SIG-M5 treated with dmso at 0.1 percent for 504 hours (cell line): ENCODE results near the gene AGBL1.
"Not testable (repeated sequence)": the region's sequence is repeated elsewhere in the genome, so short reads cannot be mapped to it uniquely, and the experiment has no call there.

Source experiments
- DNase-seq: peaks from one replicate; lab custom pipeline; 2025; ENCODE audit not compliant: unreplicated experiment; lab: John Stamatoyannopoulos, UW

The AGBL1 gene

DNA sequence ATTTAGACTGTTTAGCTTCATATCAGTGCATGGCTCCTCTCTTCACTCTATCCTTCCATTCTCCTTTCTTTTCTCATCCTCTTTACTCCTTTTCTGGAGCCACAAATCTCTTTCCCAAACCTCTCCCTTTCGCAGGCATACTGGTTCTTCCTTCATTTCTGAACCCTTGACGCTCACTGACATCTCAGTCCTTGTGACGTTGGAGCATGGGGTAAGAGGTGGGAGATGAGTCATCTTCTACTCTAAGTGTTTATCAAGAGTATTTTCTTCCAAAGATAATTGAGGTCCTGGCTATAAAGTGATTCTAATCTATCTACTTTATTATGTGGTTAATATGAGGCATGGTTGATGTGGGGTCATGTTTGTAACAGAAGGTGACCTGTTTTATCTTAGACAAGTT is 414.2 kb downstream of the AGBL1 start:
- no peak for DNase-seq

DNA sequence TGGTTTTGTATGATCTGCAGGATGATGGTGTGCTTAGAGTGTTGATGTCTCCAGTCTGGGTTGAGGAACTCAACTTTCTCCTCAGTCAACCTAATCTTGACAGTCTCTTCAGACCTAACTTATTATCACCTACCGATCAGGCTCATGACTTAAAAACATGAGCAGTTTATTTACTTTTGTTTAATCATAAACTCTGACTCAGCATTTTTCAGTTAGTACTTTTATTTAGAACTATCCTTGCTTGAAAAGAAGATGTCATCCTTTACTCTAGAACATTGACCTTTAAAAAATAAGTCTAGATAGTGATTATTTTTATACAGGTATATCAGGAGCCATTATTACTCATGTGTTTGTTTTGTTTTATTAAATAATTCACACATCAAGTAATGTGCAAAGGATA is 414.8 kb downstream of the AGBL1 start:
- DNase-seq: no peak

DNA sequence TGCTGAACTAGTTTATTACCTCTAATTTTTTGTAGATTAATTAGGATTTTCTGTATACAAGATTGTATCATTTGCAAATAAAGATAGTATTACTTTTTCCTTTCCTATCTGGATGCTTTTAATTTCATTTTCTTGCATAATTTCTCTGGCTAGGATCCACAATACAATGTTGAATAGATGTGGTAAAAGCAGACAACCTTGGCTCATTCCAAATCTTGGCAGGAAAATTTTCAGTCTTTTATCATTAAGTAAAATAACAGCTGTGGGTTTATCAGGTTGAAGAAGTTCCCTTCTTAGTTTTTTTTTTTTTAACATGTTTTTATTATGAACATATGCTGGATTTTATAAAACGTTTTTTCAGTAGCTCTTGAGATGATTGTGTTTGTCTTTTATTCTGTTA is 422.6 kb downstream of the AGBL1 start:
- DNase-seq: no peak

DNA sequence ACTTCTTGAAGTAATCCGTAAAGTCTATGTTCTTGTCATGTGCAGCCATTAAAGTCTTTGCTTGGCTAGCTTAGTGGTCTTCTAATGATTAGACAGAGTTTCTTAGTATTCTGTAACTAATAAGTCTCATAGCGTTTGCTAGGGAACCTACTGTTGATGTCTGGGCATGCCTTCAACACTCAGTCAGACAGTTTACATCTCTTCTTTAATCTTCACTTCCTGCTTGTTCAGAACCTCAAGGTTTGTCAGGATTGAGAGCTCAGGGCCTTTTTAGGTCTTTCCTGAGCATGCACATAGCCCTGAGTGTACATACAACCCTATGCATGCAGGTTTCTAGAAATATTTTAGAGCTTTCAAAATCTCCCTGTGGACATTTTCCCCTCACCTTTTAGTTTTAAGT is 426.3 kb downstream of the AGBL1 start:
- no peak for DNase-seq

DNA sequence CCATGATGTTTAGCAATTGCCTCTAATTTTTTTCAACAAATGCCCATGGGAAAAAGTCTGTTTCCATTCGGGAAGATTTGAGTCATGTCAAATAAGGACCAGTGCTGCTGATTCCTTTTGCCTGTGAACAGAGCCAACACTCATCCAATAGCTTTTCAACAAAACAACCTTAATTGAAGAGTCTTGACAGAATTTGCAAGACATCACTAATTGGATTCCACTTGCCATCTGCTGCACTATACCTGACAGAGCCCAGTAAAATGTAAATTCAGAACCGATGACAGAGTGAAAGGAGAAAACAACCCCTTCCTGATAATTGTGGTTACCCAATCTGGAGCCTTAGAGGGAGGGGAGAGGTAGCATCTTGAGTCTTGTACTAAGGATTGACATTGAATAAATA is 426.7 kb downstream of the AGBL1 start:
- DNase-seq: no peak

DNA sequence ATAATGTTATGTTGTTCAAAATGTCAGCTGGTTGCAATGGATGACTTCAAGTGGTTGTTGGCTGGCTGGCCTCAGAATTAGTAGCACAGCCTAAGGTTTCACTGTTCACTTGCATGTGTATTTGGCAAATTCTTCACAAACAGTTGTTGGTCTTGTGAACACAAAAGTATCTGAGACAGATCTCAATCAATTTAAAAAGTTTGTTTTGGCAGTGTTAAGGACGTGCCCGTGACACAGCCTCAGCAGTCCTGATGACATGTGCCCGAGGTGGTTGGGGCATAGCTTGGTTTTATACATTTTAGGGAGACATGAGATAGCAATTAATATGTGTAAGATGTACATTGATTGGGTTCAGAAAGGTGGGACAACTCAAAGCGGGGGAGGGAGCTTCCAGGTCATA is 436.0 kb downstream of the AGBL1 start:
- DNase-seq: no peak

DNA sequence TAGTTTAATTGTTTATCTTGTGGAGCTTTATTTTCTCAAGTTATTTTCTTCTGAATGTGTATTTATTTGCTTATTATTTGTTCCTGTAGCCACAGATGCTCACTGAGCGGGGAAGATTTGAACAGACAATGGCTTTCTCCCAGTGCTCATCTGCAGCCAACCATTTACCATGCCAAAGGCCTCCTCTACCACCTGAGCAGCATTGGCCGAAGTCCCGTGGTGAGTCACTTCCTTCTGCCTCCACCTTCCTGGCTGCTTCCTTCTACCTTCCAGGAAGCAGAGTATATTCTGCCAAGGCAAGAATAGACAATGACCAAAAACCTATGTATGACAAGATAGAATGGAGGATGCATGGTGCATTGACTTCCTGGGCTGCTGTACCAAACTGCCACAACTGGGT is 443.1 kb downstream of the AGBL1 start:
- DNase-seq: no peak

DNA sequence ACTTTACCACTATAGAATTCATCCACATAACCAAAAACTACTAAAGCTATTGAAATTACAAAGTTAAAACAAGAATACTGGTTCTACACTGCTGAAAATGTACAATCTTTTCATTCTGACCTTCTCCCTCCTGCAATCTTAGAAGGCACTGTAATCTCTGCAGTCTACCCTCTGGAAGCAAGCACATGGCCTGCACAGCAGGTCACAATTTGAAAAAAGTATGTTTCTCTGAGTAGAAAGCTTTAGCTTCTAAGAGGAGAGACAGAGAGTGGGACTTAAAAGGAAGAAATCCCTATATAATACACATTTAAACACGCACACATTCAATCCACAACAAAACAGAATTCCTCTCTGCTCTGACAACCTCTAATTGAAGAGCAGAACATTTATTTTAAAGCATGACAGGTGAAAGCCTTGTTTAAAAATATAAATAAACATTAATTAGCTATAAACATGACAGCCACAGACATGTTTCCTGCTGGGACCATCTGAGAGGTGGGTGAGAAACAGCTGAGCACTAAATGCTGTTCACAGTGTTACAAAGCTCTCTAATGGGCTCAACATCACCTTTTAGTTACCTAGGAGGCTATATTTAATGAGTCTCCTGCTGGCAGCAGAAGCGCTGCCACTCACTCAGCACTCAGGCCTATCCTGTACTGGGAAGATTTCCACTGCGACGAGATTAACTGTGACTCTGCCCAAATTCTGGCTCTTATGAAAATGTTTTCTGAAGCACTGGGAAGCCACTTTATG is 447.4 kb downstream of the AGBL1 start:
- no peak for DNase-seq

DNA sequence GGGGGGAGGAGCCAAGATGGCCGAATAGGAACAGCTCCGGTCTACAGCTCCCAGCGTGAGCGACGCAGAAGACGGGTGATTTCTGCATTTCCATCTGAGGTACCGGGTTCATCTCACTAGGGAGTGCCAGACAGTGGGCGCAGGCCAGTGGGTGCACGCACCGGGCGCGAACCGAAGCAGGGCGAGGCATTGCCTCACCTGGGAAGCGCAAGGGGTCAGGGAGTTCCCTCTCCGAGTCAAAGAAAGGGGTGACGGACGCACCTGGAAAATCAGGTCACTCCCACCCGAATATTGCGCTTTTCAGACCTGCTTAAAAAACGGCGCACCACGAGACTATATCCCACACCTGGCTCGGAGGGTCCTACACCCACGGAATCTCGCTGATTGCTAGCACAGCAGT is 448.4 kb downstream of the AGBL1 start:
- not testable (repeated sequence) for DNase-seq

DNA sequence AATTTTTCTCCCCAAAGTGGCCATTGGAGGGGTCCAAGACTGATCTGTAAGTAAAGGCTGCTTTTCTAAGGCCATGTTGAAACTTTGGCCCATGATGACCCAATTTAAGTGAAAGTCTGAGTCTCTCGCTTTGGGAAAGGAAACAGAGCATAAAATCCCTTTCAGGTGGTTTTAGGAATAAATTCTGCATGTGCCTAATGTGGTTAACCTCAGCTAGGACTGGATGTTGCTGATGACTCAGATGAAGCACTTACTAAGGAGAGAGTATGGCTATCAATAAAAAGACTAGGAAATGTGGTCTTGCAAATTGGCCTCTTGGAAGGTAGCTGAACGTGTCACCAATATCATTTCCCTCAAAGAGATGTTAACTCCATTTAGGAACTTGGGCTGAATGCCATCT is 458.5 kb downstream of the AGBL1 start:
- DNase-seq: no peak

DNA sequence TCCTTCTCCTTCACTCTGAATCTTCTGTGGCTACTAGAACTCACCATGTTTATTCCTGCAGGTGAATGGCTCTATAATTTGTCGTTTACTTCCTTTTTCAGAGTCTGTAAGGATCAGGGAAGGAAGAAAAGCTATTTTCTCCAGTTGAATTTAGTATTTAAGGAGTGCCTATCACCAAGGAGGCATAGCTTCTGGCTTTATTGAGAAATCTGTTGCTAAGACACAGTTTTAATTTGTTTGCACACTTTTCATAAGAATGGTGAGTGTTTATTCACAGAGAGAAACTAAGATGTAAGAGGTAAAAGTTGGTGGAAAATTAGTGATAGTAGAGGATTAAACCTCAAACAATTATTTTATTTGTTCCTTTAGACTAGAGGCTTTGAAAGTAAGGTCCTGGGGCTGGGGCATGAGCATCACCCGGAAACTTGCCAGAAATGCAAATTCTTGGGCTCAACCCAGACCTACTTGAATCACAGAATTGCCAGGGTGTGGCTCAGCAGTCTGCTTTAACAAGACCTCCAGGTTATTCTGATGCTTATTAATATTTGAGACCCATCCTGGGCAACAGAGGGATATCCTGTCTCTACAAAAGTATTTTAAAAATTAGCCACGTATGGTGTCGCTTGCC is 461.3 kb downstream of the AGBL1 start:
- DNase-seq: no peak

DNA sequence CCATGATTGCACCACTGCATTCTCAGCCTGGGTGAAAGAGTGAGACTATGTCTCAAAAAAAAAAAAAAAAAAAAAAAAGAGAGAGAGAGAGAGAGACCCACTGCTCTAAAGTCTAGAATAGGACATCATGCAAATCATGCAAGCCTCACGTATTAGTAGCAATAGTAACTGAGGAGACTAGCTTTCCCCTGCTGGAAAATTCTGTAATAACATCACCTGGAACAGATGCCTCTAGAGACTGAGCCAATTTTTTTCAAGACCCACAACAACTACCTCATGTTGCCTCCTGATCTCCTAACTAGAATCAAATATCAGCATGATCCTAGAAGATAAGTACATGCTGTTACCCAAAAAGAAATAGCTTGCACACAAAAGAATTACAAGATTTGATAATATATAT is 461.9 kb downstream of the AGBL1 start:
- no peak for DNase-seq

DNA sequence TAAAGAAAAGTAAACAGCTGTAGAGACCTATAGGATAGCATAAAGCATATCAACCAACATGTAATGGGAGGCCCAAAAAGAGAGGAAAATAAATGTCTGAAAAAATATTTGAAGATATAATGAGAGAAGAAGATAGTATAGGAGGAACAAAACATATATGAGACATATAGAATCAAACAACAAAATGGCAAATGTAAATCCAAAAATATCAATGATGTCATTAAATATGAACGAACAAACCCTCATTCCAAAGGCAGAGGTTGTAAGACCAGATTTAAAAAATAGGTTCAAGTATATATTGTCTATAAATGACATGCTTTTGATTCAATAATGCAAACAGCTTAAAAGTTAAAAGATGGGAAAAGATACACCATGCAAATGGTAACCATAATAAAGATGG is 470.4 kb downstream of the AGBL1 start:
- no peak for DNase-seq

DNA sequence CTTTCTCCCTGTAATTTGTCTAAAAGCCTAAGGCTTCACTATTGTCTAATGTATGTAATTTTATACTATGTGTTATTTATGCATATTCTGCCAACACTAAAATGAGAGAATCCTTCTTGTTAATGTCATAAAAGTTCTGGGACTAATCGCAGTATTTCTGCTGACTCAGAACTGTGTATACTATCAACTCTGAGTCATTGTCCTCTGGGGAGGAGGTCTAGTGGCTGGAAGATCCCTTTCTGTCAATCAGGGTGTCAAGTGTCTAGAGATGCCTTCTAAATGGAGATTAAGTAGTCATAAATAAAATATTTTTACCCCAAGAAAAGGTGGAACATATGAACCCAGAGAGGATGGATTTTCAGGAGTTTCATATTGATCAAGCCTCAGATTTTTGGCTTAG is 473.4 kb downstream of the AGBL1 start:
- no peak for DNase-seq

DNA sequence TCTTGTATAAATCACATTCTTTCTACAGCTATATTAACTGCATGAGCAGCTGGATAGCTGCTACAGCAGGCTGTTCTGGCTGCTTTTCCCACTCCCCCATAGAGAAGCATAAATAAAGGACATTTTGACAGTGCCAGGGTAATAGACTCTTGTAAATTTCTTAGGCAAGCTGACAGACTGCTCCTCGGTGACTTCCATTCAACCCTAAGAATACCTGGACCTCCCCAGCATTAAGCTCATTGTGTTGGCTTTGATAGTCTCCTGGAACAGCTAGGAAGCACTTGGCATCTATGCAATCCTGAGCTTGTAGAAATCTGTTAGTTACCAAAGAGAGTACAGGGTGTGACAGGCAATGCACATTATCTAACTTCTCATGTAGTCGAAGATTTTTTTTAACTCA is 475.4 kb downstream of the AGBL1 start:
- DNase-seq: no peak

DNA sequence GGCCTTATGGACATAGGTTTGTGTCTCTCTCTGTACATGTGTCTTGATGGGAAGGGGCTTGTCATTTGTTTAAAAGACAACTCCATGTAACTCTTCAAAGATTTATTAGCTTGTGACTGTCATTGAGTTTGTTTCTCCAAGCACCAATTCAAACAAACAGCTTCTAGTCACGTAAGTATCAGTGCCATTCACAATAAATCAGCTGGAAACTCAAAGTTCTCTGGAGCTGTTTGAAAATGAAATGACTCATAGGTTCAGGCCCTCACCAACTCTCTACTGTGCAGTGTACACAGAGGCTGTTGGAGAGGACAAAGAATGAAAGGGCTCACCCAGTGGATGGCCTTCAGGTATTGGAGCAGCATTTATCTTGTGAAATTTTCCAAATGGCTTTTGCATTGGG is 476.3 kb downstream of the AGBL1 start:
- DNase-seq: peak; percentile 1

DNA sequence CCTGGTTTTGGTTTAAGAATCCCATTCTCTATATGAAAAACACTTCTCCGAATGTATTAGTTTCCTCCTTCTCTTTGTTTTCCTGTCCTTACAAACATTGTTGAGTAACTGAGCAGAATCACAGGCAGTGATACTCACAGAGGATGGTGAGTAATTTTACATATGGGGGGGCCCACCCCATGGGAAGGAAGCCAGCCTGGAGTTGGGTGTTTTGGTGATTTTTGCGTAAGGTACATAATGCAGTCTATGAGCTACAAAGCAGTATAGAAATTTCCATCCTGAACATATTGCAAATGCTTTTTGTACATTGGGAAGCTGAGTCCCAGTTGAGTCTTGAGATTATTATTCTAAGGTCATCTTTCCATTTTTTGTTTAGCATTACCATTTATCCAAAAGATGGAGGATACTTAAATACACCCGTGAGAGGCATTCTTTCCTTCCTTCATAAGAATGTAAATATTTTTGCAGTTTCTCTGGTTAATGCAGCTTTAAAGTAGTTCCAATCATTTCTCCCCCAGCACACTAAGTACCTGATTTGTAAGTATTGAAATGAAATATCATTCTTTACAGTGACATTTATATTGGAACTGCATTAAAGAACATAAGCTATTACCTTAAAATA is 476.8 kb downstream of the AGBL1 start:
- DNase-seq: no peak

DNA sequence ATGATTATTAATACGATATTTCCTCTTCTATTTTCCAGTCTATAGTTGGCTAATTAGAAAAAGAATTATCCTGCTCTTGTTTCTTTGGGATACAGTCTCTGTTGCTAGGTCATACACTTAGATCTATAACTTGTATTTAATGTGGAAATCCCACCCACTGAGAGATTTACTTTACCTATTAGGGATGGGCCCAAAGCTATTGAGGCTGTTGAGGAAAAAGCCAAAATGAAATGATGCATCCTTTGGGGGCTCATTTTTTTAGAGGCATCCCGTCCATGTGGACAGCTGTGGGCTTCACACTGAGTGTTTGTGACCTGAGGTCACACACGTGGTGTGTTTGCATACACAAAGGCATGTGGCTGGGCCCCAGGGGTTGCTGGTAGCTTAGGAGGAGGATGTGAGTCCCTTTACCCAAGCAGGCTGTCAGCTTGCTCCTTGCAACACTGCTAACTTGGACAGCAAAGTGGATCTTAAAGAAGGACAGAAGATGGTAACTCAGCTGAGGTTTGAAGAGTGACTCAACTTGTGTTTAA is 477.4 kb downstream of the AGBL1 start:
- DNase-seq: no peak

DNA sequence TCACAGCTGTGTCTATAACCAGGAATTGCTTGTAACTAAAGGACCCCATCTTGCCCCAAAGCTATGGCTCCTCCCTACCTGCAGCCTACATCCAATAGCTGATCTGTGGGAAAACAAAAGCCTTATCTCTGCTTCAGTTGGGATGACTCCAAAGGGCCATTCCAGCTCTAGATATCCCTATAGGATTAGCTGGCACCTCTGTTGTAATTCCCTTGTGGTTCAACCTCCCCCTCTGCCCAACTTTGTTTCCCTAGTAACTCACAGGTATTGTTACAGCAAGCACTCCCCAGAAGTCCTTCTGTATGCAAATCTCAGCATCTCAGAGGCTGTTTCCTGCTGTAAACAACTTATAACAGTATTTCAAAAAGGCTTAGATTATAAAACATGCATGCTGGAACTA is 478.6 kb downstream of the AGBL1 start:
- no peak for DNase-seq

DNA sequence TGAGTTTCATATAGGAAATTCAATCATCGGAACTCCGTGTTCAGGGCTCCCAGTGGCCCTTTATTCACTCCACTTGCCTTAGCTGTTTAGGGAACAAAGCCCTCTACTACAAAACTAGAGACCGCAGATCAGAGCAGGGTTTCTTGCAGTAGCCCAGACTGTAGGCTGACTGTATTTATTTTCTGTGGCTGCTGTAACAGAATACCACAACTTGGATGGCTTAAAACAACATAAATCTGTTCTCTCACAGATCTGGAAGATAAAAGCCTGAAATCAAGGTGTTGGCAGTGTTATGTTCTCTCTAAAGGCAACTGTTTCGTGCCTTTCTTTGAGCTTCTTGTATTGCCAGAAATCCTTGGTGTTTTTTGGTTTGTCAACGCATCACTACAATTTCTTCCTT is 479.0 kb downstream of the AGBL1 start:
- no peak for DNase-seq

DNA sequence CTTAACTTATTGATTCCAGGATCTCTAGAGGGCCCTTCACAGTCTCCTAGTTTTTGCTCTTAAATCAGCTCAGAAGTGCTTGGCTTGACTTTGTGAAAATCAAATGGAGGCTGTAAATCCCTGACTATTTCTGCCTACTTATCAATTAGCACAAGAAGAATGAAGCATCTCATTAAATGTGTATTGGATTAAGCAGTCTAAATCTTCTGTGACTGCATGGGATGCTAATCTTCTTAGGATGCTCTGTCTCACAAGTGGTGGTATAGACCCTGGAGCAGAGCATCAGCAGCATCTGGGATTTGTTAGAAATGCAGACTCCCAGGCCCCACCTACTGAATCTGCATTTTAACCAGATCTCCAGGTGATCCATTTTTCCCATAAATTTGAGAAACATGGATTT is 488.7 kb downstream of the AGBL1 start:
- DNase-seq: no peak

DNA sequence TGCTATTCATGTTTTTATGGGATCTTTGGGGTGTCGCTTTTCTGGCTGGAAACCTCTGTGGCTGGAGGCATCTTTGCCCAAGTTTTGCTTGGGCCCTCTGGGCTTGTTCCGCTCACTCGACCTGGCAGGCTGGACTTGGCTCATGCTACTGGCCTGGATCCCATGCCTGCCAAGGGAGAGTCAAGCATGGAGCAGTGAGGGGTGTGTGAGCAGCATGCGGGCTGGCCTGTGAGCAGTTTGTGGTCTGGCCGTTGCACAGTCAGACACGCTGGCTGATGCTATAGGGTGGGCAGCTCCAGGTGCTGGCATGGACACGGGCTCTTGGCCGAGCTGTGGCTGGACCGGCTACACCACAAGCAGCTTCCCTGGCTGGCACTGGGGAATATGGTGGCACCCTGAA is 491.1 kb downstream of the AGBL1 start:
- DNase-seq: no peak
